Right renal cortex interstitium (tissue), 3 donors: ENCODE results near the gene RAD51B. TPM values are rescaled to one million over a fixed set of nuclear protein-coding genes. Genes with fewer than 3 reads are reported as not detected.
"Not testable (repeated sequence)": the region's sequence is repeated elsewhere in the genome, so short reads cannot be mapped to it uniquely, and the experiment has no call there.

Experiments
- DNase-seq, 3 donors: peaks; one replicate each; pipeline ENCODE4 v3.0.0-alpha.2; 2013; ENCODE audit warnings: low read depth in 3 of 3, low spot score in 2 of 3
- polyA plus RNA-seq, 3 donors: library from polyadenylated mRNA; unstranded; fragments of 120-200 nt; gene quantifications; one replicate each; pipeline ENCODE4 v1.2.1, GENCODE V29; 2013; ENCODE audit not compliant: insufficient read length in 3 of 3

RAD51B gene
- 10 to 100 TPM; 11.3 to 11.9 (median 11.6) TPM for polyA plus RNA-seq

- DNase-seq, result peak; percentile 74 to 86 (median 84)
Measured at GRCh38 chr14:67819563-67820421, at the start of gene RAD51B. RAD51B (plus strand) TSS chr14:67819779.

GRCh38 chr14:67773844-67774377 is 45.7 kb upstream of the RAD51B start:
- DNase-seq, result no peak

GRCh38 chr14:67776653-67777322 is 42.8 kb upstream of the RAD51B start:
- DNase-seq, result no peak

- DNase-seq, result no peak
Measured at GRCh38 chr14:67778792-67779191, 40.8 kb upstream of the RAD51B start.

DNA sequence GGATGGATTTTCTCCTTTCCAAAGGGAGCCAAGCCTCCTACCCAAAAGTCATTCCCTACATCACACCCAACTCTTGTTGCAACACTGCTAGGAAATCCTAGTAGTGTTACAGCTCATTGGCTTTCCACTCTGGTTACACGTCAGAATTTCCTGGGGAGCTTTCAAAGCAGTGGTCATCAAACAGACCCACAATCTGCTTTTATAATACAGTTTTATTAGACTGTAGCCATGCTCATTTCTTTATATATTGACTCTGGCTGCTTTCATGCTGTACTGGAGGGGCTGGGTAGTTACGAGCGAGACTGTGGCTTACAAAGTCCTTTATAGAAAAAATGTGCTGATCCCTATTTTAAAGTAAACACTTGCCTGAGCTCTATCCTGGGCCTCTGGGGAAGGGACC is 37.5 kb upstream of the RAD51B start:
- no peak for DNase-seq

GRCh38 chr14:67784244-67784823 is 35.2 kb upstream of the RAD51B start:
- DNase-seq, result no peak

- DNase-seq, result no peak
Measured at GRCh38 chr14:67785270-67786109, 34.1 kb upstream of the RAD51B start.

DNA sequence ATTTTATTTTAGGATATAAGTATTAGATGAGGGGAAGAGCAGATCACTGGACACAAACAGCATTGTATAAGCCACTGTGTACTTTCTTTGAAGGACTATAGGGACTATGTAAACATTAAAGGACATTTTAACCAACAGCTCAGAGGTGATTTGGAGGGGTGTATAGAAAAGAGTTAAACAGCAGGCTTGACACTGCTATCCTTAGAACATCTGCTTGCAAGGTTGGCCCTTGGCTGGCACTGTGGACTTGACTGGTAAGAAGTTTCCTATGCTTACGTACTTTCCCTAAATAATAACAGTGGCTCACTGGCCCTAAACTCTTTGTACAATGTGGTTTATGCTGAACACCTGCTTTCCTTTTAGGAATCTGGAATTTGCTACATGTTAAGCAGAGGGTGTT is 31.9 kb upstream of the RAD51B start:
- DNase-seq, result no peak

DNA sequence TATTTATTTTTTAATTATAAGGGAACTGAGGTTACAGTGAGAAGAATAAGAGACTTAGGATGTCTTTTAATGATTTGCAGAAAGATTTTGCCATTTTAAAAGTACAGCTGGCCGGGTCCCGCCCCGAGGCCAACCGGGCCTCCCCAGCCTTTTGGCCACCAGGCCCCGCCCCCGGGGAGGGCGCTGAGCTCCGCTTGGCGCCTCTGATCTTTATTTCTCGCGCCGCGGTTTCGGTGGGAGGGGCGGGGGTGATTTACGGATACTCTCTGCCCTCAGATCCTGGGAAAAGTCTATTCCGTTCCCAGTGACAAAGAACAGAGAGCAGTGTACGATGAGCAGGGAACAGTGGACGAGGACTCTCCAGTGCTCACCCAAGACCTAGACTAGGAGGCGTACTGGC is 20.8 kb upstream of the RAD51B start:
- no peak for DNase-seq

DNA sequence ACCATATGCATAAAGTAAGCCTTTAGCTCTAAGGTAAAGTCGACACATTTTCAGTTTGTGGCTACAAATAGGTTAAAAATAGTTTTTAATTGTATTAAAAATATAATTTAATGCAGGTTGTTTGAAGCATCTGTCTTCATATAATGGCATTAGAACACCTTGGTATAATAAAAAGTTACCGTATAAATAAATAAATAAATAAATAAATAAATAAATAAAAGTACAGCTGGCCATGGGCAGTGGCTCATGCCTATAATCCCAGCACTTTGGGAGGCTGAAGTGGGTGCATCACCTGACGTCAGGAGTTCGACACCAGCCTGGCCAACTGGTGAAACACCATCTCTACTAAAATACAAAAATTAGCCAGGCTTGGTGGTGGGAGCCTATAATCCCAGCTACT is 18.8 kb upstream of the RAD51B start:
- no peak for DNase-seq

DNA sequence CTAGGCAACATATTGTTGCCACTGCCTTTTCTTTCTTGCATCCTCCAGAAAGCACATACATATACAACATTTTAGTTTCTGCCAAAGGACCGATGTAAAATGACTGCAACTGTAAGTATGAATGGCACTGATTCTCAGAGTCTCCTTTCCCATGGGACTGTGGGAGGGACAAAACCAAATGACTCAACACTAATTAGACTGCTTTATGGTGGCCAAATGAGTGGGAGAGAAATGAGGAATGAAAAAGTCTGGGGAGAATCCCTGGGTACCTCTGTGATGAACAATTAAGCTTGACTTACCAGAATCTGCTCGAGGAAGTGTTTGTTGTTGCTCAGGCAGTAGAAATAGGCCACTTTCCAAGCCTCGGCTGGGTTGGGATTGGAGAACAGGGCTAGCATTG is 13.3 kb upstream of the RAD51B start:
- DNase-seq, result no peak

DNA sequence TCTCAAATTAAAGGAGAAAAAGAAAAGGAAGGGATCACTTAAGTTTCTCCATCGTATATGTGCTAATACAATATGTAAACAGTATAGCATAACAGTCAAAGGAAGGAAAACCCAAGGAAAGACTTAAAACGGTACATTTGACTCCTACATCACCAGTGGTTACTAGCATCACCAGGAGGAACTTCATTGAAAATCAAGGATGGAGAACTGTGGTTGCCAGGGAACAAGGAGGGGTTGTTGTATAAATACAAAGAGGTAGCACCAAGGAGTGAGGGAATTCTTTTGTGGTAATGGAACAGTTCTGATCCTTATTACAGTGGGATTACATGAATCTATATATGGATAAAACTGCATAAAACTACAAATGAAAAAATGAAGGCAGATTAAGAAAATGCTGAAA is 4.8 kb upstream of the RAD51B start:
- DNase-seq, result no peak

DNA sequence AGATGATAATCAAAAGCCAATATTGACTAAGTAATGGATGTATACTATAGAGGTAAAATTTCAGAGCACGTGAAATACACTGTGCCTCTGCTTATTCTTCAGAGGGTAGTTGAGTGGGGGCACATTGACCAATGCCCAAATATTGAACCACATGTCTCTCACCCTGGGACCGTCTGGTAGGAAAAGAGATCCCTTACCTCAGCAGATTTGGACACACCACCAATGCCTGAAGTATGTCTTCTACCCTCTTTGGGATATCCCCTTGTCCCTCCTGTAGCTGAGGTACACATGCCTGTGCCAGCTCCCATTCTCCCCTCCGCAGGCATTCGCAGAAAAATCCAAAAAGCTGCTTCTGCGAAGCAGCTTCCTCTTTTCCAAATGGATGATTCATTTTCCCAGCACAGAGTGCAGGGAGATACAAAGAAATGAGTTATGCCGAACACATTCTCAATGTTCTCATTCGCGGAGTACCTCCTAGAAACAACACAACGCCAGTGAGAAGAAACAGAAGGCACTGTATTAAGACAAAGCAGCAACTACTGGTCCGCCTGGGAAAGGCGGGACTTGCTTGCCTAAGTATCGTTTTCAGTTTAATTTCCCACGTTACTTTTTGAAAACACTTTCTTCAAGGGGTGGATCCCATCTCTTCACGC is 3.9 kb upstream of the RAD51B start:
- DNase-seq, result no peak

DNA sequence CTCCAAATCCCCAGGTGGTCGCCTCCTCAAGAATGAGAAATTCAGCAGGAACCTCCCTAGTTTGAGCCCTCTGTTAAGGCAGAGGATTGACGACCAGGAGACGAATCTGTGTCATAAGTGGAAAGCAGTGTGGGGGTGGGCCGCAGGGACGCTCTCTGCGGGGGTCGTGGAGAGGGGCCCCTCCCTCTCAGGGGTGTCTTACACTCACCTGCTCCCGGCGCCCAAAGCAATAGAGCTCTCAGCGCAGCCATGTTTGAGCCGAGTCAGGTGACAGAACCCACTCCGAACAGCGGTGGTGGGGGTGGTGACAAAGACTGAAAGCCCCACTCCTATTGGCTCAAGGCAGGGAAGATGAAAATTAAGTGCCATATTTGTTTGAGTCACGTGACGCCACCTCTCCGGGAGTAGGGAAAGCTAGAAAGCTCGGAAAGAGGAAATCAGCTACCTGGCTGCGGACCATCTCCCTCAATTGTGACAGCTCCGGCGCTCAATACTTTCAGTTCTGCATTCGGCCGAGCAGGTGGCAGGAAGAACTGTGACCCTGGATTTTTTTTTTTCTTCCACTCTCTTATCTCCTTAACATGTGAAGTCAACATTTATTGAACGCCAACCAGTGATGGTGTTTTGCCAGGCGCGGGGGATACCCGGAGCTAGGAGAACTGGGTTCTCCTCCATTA is 3.1 kb upstream of the RAD51B start, which contains the start of gene ZFYVE26:
ZFYVE26 (minus strand) TSS at position 265 of the 677 bp plus-strand sequence. CDS start 627 bp downstream, outside the sequence.
- peak; percentile 85 to 94 (median 89) for DNase-seq

GRCh38 chr14:67817750-67818438 is 1.7 kb upstream of the RAD51B start:
- DNase-seq, result no peak

- not testable (repeated sequence) for DNase-seq
Measured at GRCh38 chr14:67818476-67818875, 1.1 kb upstream of the RAD51B start.

GRCh38 chr14:67820428-67820971 is 921 bp downstream of the RAD51B start:
- no peak for DNase-seq

GRCh38 chr14:67821121-67821520 is 1.5 kb downstream of the RAD51B start:
- DNase-seq, result no peak
